NK-92 treated with Interleukin-12 subunit alpha and Interleukin-12 subunit beta, amount 100 ng/mL, for 24 hours (cell line): Measurements from ENCODE around the gene FAR2.
"Not testable (repeated sequence)": the region's sequence is repeated elsewhere in the genome, so short reads cannot be mapped to it uniquely, and the experiment has no call there.

Experiments
- DNase-seq: peaks from one replicate; lab custom pipeline; 2025; lab: John Stamatoyannopoulos, UW

FAR2 gene

GRCh38 chr12:29322157-29322556 lies 173.1 kb downstream of the FAR2 start:
- no peak for DNase-seq

- no peak for DNase-seq
Observed at GRCh38 chr12:29329411-29329810, 180.3 kb downstream of the FAR2 start.

GRCh38 chr12:29333178-29333577 lies 184.1 kb downstream of the FAR2 start:
- DNase-seq: no peak

GRCh38 chr12:29334937-29335336 lies 185.9 kb downstream of the FAR2 start:
- DNase-seq: no peak

GRCh38 chr12:29337325-29337724 lies 188.2 kb downstream of the FAR2 start:
- DNase-seq: no peak

GRCh38 chr12:29343022-29343799 lies 194.1 kb downstream of the FAR2 start:
- no peak for DNase-seq

GRCh38 chr12:29346769-29347421 lies 197.8 kb downstream of the FAR2 start:
- DNase-seq: no peak

- no peak for DNase-seq
Observed at GRCh38 chr12:29350080-29350479, 201.0 kb downstream of the FAR2 start.

GRCh38 chr12:29354954-29355353 lies 205.9 kb downstream of the FAR2 start:
- no peak for DNase-seq

- no peak for DNase-seq
Observed at GRCh38 chr12:29365091-29365490, 216.0 kb downstream of the FAR2 start.

GRCh38 chr12:29374012-29374411 lies 224.9 kb downstream of the FAR2 start:
- no peak for DNase-seq

GRCh38 chr12:29374913-29375312 lies 225.8 kb downstream of the FAR2 start:
- no peak for DNase-seq

- no peak for DNase-seq
Observed at GRCh38 chr12:29376118-29376517, 227.0 kb downstream of the FAR2 start.

- DNase-seq: peak; percentile 74
Observed at GRCh38 chr12:29380536-29381523, 231.8 kb downstream of the FAR2 start, which contains the start of gene ERGIC2. Gene ERGIC2 (minus strand): TSS chr12:29381172. CDS start chr12:29371633, 9,539 bp downstream.

- no peak for DNase-seq
Observed at GRCh38 chr12:29382251-29382650, 233.2 kb downstream of the FAR2 start.

- DNase-seq: not testable (repeated sequence)
Observed at GRCh38 chr12:29385194-29385593, 236.1 kb downstream of the FAR2 start.
